DLD1 (cell line): Measurements from ENCODE around the gene KATNB1.

Experiments used
- in situ Hi-C: cut with HindIII; loops from 2 replicates; pipeline ENCODE4 v1.10.0; 2017; ENCODE audit warnings: low sequenced_read_pairs

Gene KATNB1, protein sequence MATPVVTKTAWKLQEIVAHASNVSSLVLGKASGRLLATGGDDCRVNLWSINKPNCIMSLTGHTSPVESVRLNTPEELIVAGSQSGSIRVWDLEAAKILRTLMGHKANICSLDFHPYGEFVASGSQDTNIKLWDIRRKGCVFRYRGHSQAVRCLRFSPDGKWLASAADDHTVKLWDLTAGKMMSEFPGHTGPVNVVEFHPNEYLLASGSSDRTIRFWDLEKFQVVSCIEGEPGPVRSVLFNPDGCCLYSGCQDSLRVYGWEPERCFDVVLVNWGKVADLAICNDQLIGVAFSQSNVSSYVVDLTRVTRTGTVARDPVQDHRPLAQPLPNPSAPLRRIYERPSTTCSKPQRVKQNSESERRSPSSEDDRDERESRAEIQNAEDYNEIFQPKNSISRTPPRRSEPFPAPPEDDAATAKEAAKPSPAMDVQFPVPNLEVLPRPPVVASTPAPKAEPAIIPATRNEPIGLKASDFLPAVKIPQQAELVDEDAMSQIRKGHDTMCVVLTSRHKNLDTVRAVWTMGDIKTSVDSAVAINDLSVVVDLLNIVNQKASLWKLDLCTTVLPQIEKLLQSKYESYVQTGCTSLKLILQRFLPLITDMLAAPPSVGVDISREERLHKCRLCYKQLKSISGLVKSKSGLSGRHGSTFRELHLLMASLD

GRCh38 chr16:57735755-57736418 lies at the start of gene KATNB1:
KATNB1 (plus strand) TSS chr16:57735770; CDS start chr16:57737244, 1,474 bp downstream.
- in situ Hi-C loops = no loop called here

DNA sequence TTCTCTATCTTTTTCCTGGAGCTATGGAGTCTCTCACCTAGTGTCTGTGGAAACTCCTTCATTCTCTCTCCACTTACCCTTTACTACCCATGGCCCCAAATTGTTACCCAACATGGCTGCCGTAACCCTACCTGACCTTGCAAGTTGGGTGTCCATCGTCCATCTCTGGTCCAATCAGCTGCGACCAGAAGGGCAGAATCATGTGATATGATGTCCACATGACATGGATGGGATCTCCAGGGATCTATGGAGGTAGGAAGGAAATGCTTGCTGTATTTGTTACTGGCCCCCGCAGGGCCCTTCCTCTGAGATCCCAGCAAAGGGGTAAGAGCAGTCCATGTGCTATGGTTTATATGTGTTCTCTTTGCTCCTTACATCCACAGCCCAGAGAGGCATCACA lies 49.0 kb upstream of the KATNB1 start:
- in situ Hi-C loops = no loop called here

GRCh38 chr16:57687363-57687929 lies 48.1 kb upstream of the KATNB1 start:
- in situ Hi-C loops = no loop called here

DNA sequence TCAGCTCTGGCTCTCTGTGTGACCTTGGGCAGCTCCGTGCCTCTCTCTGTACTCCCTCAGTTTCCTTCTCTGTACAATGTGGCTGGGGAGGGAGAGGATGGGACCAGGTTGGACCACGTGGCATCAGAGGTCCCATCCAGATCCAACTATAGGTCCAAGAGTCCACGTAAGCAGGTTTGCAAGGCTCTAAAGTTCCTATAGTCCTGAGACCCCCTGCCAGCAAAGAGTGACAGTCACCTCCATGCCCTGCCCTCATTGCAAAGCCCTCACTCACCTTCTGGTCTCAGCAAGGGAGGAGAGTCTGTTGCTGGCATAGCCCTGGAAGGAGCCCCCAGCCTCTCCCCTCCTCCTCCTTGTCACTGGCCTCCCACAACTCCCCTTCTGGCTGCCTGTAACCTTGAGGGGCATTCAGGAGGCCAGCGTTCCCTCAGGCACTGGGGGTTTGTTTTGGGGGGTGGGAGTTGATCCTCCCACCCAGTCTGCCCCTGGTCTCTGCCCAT lies 47.0 kb upstream of the KATNB1 start:
- in situ Hi-C loops = no loop called here

- in situ Hi-C loops = no loop called here
Measured at GRCh38 chr16:57688987-57689761, 46.4 kb upstream of the KATNB1 start.

DNA sequence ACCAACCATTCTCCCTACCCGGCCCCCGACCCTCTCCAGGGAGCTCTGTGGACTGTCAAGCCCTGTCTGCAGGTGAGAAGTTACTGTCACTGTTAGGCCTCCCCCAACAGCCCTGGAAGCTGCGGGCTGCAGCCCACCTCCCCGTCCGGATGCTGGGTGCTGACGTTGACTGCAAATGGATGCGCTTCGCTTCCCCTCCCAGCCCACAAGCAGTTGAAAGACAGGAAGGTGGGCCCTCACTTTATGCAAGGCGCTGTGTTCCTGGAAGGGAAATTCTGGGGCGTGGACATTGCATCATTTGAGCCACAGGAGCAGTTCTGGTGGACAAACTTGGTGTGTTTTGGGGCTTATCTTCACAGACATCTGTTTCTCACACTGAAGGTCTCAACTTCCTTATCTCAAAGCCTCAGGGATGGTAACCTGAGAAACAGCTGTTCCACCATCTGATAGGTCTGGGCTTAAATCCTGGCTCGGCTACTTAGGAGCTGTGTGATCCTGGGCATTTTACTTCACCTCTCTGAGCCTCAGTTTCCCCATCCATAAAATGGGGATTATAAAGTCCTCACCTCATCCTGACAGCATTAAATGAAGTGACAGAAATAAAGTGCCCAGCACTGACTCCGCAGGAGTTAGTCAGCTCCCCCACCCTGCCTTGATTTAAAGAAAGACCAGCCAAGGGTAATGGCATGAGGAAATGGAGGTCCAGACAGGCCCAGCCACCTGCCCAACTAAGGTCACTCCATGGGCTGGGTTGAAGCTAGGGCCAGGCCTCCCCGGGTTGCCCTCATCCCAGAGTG lies 45.6 kb upstream of the KATNB1 start:
- in situ Hi-C loops = no loop called here

GRCh38 chr16:57690782-57691471 lies 44.6 kb upstream of the KATNB1 start:
- in situ Hi-C loops = no loop called here

DNA sequence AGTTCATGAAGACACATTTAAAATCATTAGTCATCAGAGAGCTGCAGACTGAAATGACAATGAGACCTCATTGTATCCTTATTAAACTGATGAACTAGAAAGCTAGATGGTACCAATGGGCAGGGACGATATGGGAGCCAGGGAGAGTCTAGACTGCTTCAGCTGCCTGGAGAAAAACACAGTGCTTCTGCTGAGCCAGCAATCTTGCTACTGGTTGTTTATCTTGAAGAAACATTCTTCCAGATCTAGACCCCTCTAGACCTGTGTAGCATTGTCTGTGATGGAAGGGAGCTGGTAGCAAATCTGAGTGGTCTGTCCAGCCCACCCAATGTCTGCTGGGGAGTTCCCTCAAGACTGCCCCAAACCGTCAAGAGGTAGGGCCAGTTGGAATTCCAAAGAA lies 42.9 kb upstream of the KATNB1 start:
- in situ Hi-C loops = no loop called here

GRCh38 chr16:57693550-57693949 lies 42.0 kb upstream of the KATNB1 start:
- in situ Hi-C loops = no loop called here

DNA sequence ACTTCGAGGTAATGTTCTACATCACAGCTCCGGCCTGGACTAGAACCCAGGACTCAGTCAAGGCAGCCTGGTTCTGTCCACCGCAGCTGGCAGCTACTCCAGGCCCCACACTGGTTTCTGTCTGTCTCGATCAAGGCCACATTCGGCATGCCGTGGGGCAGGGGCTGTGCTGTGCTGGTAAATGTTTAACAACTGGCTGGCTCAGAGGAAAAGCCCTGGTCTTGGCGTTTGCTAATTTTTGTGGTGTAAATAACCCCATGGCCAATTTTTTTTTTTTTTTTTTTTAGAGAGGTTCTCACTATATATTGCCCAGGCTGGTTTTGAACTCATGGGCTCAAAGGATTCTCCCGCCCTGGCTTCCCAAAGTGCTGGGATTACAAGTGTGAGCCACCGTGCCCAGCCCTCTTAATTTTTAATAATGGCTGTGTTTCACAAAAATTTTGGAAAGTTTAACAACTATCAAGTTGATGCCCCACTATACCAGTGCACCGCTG lies 41.3 kb upstream of the KATNB1 start:
- in situ Hi-C loops = no loop called here

GRCh38 chr16:57694725-57695679 lies 40.6 kb upstream of the KATNB1 start, which contains the start of gene DRC7:
DRC7 (plus strand) TSS chr16:57694806; CDS start chr16:57697950, 3,144 bp downstream.
- in situ Hi-C loops = no loop called here

GRCh38 chr16:57695680-57696069 lies 39.9 kb upstream of the KATNB1 start:
- in situ Hi-C loops = no loop called here

GRCh38 chr16:57696240-57696639 lies 39.3 kb upstream of the KATNB1 start:
- in situ Hi-C loops = no loop called here

- in situ Hi-C loops = no loop called here
Measured at GRCh38 chr16:57697896-57698537, 37.6 kb upstream of the KATNB1 start.

- in situ Hi-C loops = no loop called here
Measured at GRCh38 chr16:57698812-57699405, 36.7 kb upstream of the KATNB1 start.

DNA sequence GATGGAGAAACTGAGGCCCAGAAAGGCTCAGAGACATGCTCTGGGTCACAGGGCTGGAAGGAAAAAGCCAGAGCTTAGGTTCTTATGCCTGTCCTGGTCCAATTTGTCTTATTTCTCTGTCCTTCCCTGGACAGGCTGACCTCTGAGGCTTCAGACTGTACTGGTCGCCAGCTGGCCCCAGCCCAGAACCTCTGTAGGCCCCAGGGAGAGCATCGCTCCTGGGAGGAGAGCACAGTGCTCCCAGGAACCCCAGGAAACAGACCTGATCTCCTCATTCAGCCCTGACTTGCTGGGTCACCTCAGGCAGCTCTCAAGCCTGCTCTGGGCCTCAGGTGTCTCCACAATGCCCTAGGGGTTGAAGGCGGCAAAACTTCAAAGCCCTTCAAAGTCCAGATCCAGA lies 36.1 kb upstream of the KATNB1 start:
- in situ Hi-C loops = no loop called here

- in situ Hi-C loops = no loop called here
Measured at GRCh38 chr16:57699899-57700298, 35.7 kb upstream of the KATNB1 start.
